ENCODE data around the gene TDRD12. TPM values are rescaled to one million over a fixed set of nuclear protein-coding genes. Genes with fewer than 3 reads are reported as not detected.

The TDRD12 gene
- total RNA-seq, 1 experiment from 2014 or later = 1.3 TPM

- TF ChIP-seq AR (CRISPR knock-in tag; IDR thresholded peaks at IDR 0.05) (no peak), NR1H2 (CRISPR knock-in tag; IDR thresholded peaks at IDR 0.05) (no peak), ZNF416 (CRISPR knock-in tag; IDR thresholded peaks at IDR 0.05) (no peak), ARID4B (CRISPR knock-in tag; IDR thresholded peaks at IDR 0.05; ENCODE audit: borderline replicate concordance) (peak; percentile 74; the same call in 1 of the 2 replicates), ZBTB21 (CRISPR knock-in tag; IDR thresholded peaks at IDR 0.05; ENCODE audit: borderline replicate concordance) (0 out of 2 replicates have a peak, but pooled peaks have one; percentile 54), SMAD4 (CRISPR knock-in tag; IDR thresholded peaks at IDR 0.05) (0 out of 2 replicates have a peak, but pooled peaks have one; percentile 47), ATF6 (CRISPR knock-in tag; IDR thresholded peaks at IDR 0.05) (no peak), NR2C2 (CRISPR knock-in tag; IDR thresholded peaks at IDR 0.05) (0 out of 2 replicates have a peak, but pooled peaks have one; percentile 66), GRHL2 (CRISPR knock-in tag; IDR thresholded peaks at IDR 0.05; ENCODE audit: insufficient replicate concordance, severe bottlenecking) (no peak), NFATC4 (CRISPR knock-in tag; IDR thresholded peaks at IDR 0.05) (no peak), TEAD4 (CRISPR knock-in tag; IDR thresholded peaks at IDR 0.05) (no peak), IRF2 (CRISPR knock-in tag; IDR thresholded peaks at IDR 0.05; ENCODE audit: borderline replicate concordance, low read depth) (no peak), CDX4 (CRISPR knock-in tag; IDR thresholded peaks at IDR 0.05; ENCODE audit: borderline replicate concordance) (no peak), SP1 (CRISPR knock-in tag; conservative IDR thresholded peaks at IDR 0.05) (no peak), USF1 (CRISPR knock-in tag; IDR thresholded peaks at IDR 0.05) (peak; percentile 69; the same call in 1 of the 2 replicates), ETV6 (CRISPR knock-in tag; IDR thresholded peaks at IDR 0.05) (no peak), ZNF219 (CRISPR knock-in tag; IDR thresholded peaks at IDR 0.05; ENCODE audit: borderline replicate concordance) (no peak), HMGA2 (CRISPR knock-in tag; IDR thresholded peaks at IDR 0.05) (no peak), OVOL2 (CRISPR knock-in tag; IDR thresholded peaks at IDR 0.05; ENCODE audit: borderline replicate concordance) (no peak), GTF2I (CRISPR knock-in tag; conservative IDR thresholded peaks at IDR 0.05) (no peak), HMGXB4 (CRISPR knock-in tag; IDR thresholded peaks at IDR 0.05) (no peak)
- TF ChIP-seq, protein P1, sequence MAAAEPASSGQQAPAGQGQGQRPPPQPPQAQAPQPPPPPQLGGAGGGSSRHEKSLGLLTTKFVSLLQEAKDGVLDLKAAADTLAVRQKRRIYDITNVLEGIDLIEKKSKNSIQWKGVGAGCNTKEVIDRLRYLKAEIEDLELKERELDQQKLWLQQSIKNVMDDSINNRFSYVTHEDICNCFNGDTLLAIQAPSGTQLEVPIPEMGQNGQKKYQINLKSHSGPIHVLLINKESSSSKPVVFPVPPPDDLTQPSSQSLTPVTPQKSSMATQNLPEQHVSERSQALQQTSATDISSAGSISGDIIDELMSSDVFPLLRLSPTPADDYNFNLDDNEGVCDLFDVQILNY (CRISPR knock-in tag; IDR thresholded peaks at IDR 0.05) = peak; percentile 52; the same call in 1 of the 2 replicates
- TF ChIP-seq, protein P2, sequence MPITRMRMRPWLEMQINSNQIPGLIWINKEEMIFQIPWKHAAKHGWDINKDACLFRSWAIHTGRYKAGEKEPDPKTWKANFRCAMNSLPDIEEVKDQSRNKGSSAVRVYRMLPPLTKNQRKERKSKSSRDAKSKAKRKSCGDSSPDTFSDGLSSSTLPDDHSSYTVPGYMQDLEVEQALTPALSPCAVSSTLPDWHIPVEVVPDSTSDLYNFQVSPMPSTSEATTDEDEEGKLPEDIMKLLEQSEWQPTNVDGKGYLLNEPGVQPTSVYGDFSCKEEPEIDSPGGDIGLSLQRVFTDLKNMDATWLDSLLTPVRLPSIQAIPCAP (CRISPR knock-in tag; IDR thresholded peaks at IDR 0.05) = no peak
- TF ChIP-seq, protein P3, sequence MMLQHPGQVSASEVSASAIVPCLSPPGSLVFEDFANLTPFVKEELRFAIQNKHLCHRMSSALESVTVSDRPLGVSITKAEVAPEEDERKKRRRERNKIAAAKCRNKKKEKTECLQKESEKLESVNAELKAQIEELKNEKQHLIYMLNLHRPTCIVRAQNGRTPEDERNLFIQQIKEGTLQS (CRISPR knock-in tag; conservative IDR thresholded peaks at IDR 0.05) = no peak
- TF ChIP-seq, protein P4, sequence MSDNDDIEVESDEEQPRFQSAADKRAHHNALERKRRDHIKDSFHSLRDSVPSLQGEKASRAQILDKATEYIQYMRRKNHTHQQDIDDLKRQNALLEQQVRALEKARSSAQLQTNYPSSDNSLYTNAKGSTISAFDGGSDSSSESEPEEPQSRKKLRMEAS (CRISPR knock-in tag; IDR thresholded peaks at IDR 0.05) = peak; percentile 93
Measured at GRCh38 chr19:32719611-32720059, at the start of gene TDRD12 (continued).
